HCT116 (cell line): ENCODE data around the gene KIRREL1. TPM values are rescaled to one million over a fixed set of nuclear protein-coding genes. Genes with fewer than 3 reads are reported as not detected.

Experiments
- ATAC-seq: fragments of 200-7000 bp; cut with Tn5 transposase; 2 replicates; pipeline ENCODE4 v1.9.1; 2020; ENCODE audit warnings: mild to moderate bottlenecking, moderate library complexity
- BruUV-seq: library from RNA; stranded (reverse); fragments of 400-500 nt; replicated peaks from 2 replicates; lab custom pipeline; 2021; lab: Mats Ljungman, UMichigan
- CTCF ChIA-PET: fragments of 300-600 bp; sonication (Branson Sonifier 250); formaldehyde crosslinking; loops from one replicate; lab custom pipeline; 2021; ENCODE audit warnings: antibody characterized with exemption; lab: Charles Lee
- POLR2A ChIA-PET: fragments of 300-600, 350-600 bp; sonication (Branson Sonifier 250); formaldehyde crosslinking; loops from one replicate; lab custom pipeline; 2021; ENCODE audit warnings: antibody characterized with exemption; lab: Charles Lee
- RAD21 ChIA-PET, 2 experiments: fragments of 300-600 bp; sonication (Branson Sonifier 250); formaldehyde crosslinking; loops; one replicate each; lab custom pipeline; 2023; ENCODE audit warnings: low total read pairs in 2 of 2; ENCODE audit not compliant: uncharacterized antibody in 2 of 2, unreplicated experiment in 2 of 2, low non-redundant PET in 1 of 2; lab: Charles Lee
- DNase-seq: peaks from one replicate; pipeline ENCODE4 v3.0.0-alpha.2; 2010; ENCODE audit warnings: low read depth, low spot score
- H2AFZ ChIP-seq: fragments of 200-600 bp; shearing (Covaris generic), sonication (generic); 2 replicates; pipeline ENCODE4 v1.6.1; 2017; ENCODE audit warnings: low read depth, mixed run types, mixed read lengths, antibody characterized with exemption, low read length; ENCODE audit not compliant: poor library complexity, severe bottlenecking
- H3K27ac ChIP-seq: 2 replicates; pipeline ENCODE4 v1.5.1; 2012; ENCODE audit warnings: low read depth, low read length
- H3K27me3 ChIP-seq: fragments of 200-600 bp; sonication (generic); 2 replicates; pipeline ENCODE4 v1.6.1; 2016; ENCODE audit warnings: mixed run types, low read length, mixed read lengths; ENCODE audit not compliant: insufficient read depth
- H3K36me3 ChIP-seq, 2 experiments: fragments of 200-500 bp in 1 of 2; fragments of 200-600 bp in 1 of 2; sonication (Bioruptor generic) in 1 of 2; sonication (generic) in 1 of 2; 2 replicates each; pipeline versions ENCODE4 v1.5.1 to v1.6.1; 2014 to 2016; ENCODE audit warnings: low read length in 2 of 2, inconsistent platforms in 1 of 2, mixed read lengths in 1 of 2, mixed run types in 1 of 2; ENCODE audit not compliant: insufficient read depth in 2 of 2, control insufficient read depth in 1 of 2
- H3K4me1 ChIP-seq, 2 experiments: fragments of 200-600 bp in 1 of 2; sonication (generic) in 1 of 2; 2 replicates each; pipeline versions ENCODE4 v1.5.1 to v1.6.1; 2012 to 2017; ENCODE audit warnings: low read length in 2 of 2, inconsistent platforms in 1 of 2, mild to moderate bottlenecking in 1 of 2, mixed read lengths in 1 of 2, mixed run types in 1 of 2, moderate library complexity in 1 of 2; ENCODE audit not compliant: insufficient read depth in 2 of 2, control insufficient read depth in 1 of 2
- H3K4me2 ChIP-seq: fragments of 200-600 bp; sonication (generic); 2 replicates; pipeline ENCODE4 v1.6.1; 2017; ENCODE audit warnings: mixed run types, low read length, mixed read lengths
- H3K4me3 ChIP-seq, 2 experiments: fragments of 200-600 bp in 1 of 2; sonication (generic) in 1 of 2; replicated peaks in 1 of 2; 2 replicates each; pipeline ENCODE4 v1.5.1; 2011 to 2016; ENCODE audit warnings: low read length in 2 of 2, control low read depth in 1 of 2, low read depth in 1 of 2, mild to moderate bottlenecking in 1 of 2, mixed read lengths in 1 of 2, mixed run types in 1 of 2
- H3K79me2 ChIP-seq: fragments of 200-600 bp; sonication (generic); 2 replicates; pipeline ENCODE4 v1.6.1; 2017; ENCODE audit warnings: mild to moderate bottlenecking, mixed run types, low read length, moderate library complexity, mixed read lengths; ENCODE audit not compliant: insufficient read depth
- H3K9ac ChIP-seq: fragments of 200-600 bp; sonication (generic); 2 replicates; pipeline ENCODE4 v1.6.1; 2016; ENCODE audit warnings: low read length, mixed read lengths
- H3K9me2 ChIP-seq: fragments of 200-600 bp; sonication (generic), shearing (Covaris generic); 2 replicates; pipeline ENCODE4 v1.6.1; 2017; ENCODE audit warnings: mixed run types, mild to moderate bottlenecking, moderate library complexity; ENCODE audit not compliant: insufficient read depth
- H3K9me3 ChIP-seq, 2 experiments: fragments of 200-500 bp in 1 of 2; fragments of 200-600 bp in 1 of 2; sonication (Bioruptor generic) in 1 of 2; sonication (generic) in 1 of 2; 2 replicates each; pipeline ENCODE4 v1.6.1; 2014 to 2017; ENCODE audit warnings: low read length in 2 of 2, mixed read lengths in 2 of 2, inconsistent platforms in 1 of 2, low read depth in 1 of 2, mild to moderate bottlenecking in 1 of 2, mixed run types in 1 of 2, moderate library complexity in 1 of 2; ENCODE audit not compliant: control insufficient read depth in 1 of 2, insufficient read depth in 1 of 2
- H4K20me1 ChIP-seq: fragments of 200-600 bp; sonication (generic), shearing (Covaris generic); 2 replicates; pipeline ENCODE4 v1.6.1; 2017; ENCODE audit warnings: mixed run types, mild to moderate bottlenecking, moderate library complexity; ENCODE audit not compliant: insufficient read depth
- ATF3 ChIP-seq: IDR thresholded peaks from 2 replicates; pipeline ENCODE4 v1.6.1; 2012
- CBX3 ChIP-seq: IDR thresholded peaks from 2 replicates; pipeline ENCODE4 v1.6.1; 2012; ENCODE audit warnings: low read depth
- CEBPB ChIP-seq: IDR thresholded peaks from 2 replicates; pipeline ENCODE4 v1.6.1; 2012; ENCODE audit warnings: low read depth
- EGR1 ChIP-seq: IDR thresholded peaks from 2 replicates; pipeline ENCODE4 v1.6.1; 2012; ENCODE audit warnings: low read depth
- ELF1 ChIP-seq: IDR thresholded peaks from 2 replicates; pipeline ENCODE4 v1.6.1; 2012; ENCODE audit warnings: low read depth, borderline replicate concordance
- EZH2 ChIP-seq: fragments of 200-600 bp; sonication (generic); IDR thresholded peaks from 2 replicates; pipeline ENCODE4 v1.6.1; 2017; ENCODE audit warnings: antibody characterized with exemption, mixed run types
- EZH2phosphoT487 ChIP-seq: fragments of 200-600 bp; IDR thresholded peaks from 2 replicates; pipeline ENCODE4 v1.6.1; 2018; ENCODE audit warnings: antibody characterized with exemption, borderline replicate concordance
- FOSL1 ChIP-seq: IDR thresholded peaks from 2 replicates; pipeline ENCODE4 v1.6.1; 2012; ENCODE audit warnings: low read depth
- JUND ChIP-seq: IDR thresholded peaks from 2 replicates; pipeline ENCODE4 v1.6.1; 2012
- POLR2A ChIP-seq: IDR thresholded peaks from 2 replicates; pipeline ENCODE4 v1.7.0; 2011; ENCODE audit warnings: borderline replicate concordance; ENCODE audit not compliant: insufficient read depth, insufficient read length; ENCODE audit errors: extremely low read depth
- POLR2AphosphoS5 ChIP-seq: IDR thresholded peaks from 2 replicates; pipeline ENCODE4 v1.6.1; 2011; ENCODE audit warnings: mild to moderate bottlenecking, low read depth, low read length, moderate library complexity
- RAD21 ChIP-seq: IDR thresholded peaks from 2 replicates; pipeline ENCODE4 v1.6.1; 2012; ENCODE audit warnings: low read depth, mild to moderate bottlenecking
- SIN3A ChIP-seq: IDR thresholded peaks from 2 replicates; pipeline ENCODE4 v1.6.1; 2012; ENCODE audit warnings: low read depth
- TCF7L2 ChIP-seq: IDR thresholded peaks from 2 replicates; pipeline ENCODE4 v1.7.0; 2011; ENCODE audit warnings: borderline replicate concordance, inconsistent platforms; ENCODE audit not compliant: insufficient read depth, insufficient read length; ENCODE audit errors: extremely low read depth
- YY1 ChIP-seq: IDR thresholded peaks from 2 replicates; pipeline ENCODE4 v1.6.1; 2011; ENCODE audit warnings: low read length, low read depth, moderate library complexity, mild to moderate bottlenecking; ENCODE audit not compliant: insufficient replicate concordance; ENCODE audit errors: extremely low read depth
- ZFX ChIP-seq: fragments of 450-650 bp; IDR thresholded peaks from 2 replicates; pipeline ENCODE4 v1.6.1; 2017
- ZNF274 ChIP-seq: fragments of 200-500 bp; sonication (Bioruptor generic); IDR thresholded peaks from 2 replicates; pipeline ENCODE4 v1.6.1; 2014; ENCODE audit warnings: mild to moderate bottlenecking, low read depth, low read length, inconsistent platforms
- intact Hi-C: fragments of 100-400 bp; cut with micrococcal nuclease; formaldehyde crosslinking; loops from 2 replicates; pipeline ENCODE4 v1.10.0; 2022
- total RNA-seq: library from RNA; stranded (reverse); gene quantifications from one replicate; pipeline ENCODE4 v1.2.1, GENCODE V29; 2021; ENCODE audit not compliant: unreplicated experiment
- TF ChIP-seq, protein P1 (sequence below), 3 experiments: fragments of 200-600 bp in 1 of 3; sonication (generic) in 1 of 3; IDR thresholded peaks in 2 of 3; conservative IDR thresholded peaks in 1 of 3; 2 replicates each; pipeline ENCODE4 v1.5.1; 2012 to 2017; ENCODE audit warnings: low read depth in 2 of 3, low read length in 2 of 3, antibody characterized with exemption in 1 of 3, borderline replicate concordance in 1 of 3, control low read depth in 1 of 3, mild to moderate bottlenecking in 1 of 3, mixed read lengths in 1 of 3, mixed run types in 1 of 3, moderate library complexity in 1 of 3; ENCODE audit not compliant: insufficient read depth in 1 of 3

KIRREL1 gene
- total RNA-seq, 1 experiment from 2014 or later: 20.0 TPM

DNA sequence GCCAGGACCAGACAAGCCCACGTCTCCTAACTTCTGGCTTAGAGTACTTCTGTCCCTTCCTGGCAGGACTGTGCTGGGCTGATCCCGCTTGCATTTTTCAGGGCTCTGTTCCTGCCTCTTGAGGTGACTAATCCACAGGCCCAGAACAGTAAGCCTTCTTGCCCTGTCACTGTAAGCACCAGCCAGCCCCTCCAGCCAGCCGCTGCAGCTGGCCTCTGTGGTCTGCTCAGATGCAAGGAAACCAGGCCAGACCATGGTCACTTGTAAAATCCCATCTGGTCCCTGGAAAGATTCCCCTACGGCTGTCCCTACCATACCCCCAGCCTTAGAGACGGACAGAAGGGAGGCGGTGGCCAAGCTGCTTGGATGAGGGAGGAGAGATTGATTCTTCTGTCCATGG lies 74.2 kb downstream of the KIRREL1 start (continued):
- TF ChIP-seq EZH2: no peak
- no peak for TF ChIP-seq POLR2AphosphoS5
- no peak for TF ChIP-seq ZFX
- no peak for TF ChIP-seq JUND
- TF ChIP-seq, all 23 proteins: peak for 0

- intact Hi-C loops: no loop called here
These were observed 75.5 kb downstream of the KIRREL1 start for GRCh38 chr1:158068918-158069317.

DNA sequence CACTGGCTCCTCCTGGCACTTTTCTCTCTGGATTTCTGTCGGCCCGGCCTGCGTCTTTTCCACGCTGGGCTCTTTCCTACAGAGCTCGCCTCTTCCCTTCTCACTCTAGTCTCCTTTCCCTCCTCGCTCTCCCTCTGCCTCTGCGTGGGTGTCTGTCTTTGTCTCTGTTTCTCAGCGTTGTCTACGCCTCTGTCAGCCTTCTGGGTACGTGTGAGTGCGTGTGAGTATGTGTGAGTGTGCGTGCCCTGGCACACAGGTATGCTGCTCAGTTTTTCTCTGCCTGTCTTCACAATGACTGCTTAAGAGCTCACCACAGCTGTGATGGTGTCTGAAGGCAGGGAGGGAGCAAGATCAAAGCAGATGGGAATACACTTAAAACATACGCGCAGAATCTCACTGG lies 77.7 kb downstream of the KIRREL1 start:
- intact Hi-C loops: no loop called here
- no peak overlapping the region for H2AFZ ChIP-seq
- peaks cover 0 to 6% of the 10 kb centered on the region in 2 experiments; a peak in 1 of 4 replicates for H3K36me3 ChIP-seq
- no peaks in the 10 kb centered on the region for H3K4me1 ChIP-seq
- H3K9ac ChIP-seq: no peak overlapping the region
- ChIA-PET RAD21 (no interaction called here), POLR2A (no interaction called here), CTCF (no interaction called here)
- H3K27ac ChIP-seq: no peak overlapping the region
- H4K20me1 ChIP-seq: no peaks in the 10 kb centered on the region
- no peaks in the 10 kb centered on the region for H3K27me3 ChIP-seq
- H3K79me2 ChIP-seq: peaks cover 12% of the 10 kb centered on the region
- H3K9me3 ChIP-seq: no peaks in the 10 kb centered on the region
- no peak overlapping the region for H3K4me3 ChIP-seq
- ATAC-seq: no peak
- H3K4me2 ChIP-seq: no peak overlapping the region
- DNase-seq: no peak
- no TSS peak for BruUV-seq
- no peaks in the 10 kb centered on the region for H3K9me2 ChIP-seq
- TF ChIP-seq CEBPB (no peak), POLR2AphosphoS5 (no peak), EZH2 (no peak), EZH2phosphoT487 (no peak), RAD21 (no peak), FOSL1 (no peak), EGR1 (no peak), JUND (no peak), SIN3A (no peak), ELF1 (no peak), ATF3 (no peak), POLR2A (no peak), TCF7L2 (no peak), YY1 (no peak), CBX3 (no peak), ZNF274 (no peak)
- TF ChIP-seq, protein P1, sequence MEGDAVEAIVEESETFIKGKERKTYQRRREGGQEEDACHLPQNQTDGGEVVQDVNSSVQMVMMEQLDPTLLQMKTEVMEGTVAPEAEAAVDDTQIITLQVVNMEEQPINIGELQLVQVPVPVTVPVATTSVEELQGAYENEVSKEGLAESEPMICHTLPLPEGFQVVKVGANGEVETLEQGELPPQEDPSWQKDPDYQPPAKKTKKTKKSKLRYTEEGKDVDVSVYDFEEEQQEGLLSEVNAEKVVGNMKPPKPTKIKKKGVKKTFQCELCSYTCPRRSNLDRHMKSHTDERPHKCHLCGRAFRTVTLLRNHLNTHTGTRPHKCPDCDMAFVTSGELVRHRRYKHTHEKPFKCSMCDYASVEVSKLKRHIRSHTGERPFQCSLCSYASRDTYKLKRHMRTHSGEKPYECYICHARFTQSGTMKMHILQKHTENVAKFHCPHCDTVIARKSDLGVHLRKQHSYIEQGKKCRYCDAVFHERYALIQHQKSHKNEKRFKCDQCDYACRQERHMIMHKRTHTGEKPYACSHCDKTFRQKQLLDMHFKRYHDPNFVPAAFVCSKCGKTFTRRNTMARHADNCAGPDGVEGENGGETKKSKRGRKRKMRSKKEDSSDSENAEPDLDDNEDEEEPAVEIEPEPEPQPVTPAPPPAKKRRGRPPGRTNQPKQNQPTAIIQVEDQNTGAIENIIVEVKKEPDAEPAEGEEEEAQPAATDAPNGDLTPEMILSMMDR (IDR thresholded peaks at IDR 0.05 in 2 of 3, conservative IDR thresholded peaks at IDR 0.05 in 1 of 3; ENCODE audit: borderline replicate concordance in 1 of 3, insufficient read depth in 1 of 3, low read depth in 2 of 3, low read length in 2 of 3): no peak

More at GRCh38 chr1:158068918-158069317, 75.5 kb downstream of the KIRREL1 start:
- no peak for TF ChIP-seq CBX3
- TF ChIP-seq EGR1: no peak
- TF ChIP-seq POLR2A: no peak
- no peak for TF ChIP-seq EZH2phosphoT487
- TF ChIP-seq, all 23 proteins: peak for 0
- ChIA-PET RAD21 (no interaction called here), POLR2A (no interaction called here), CTCF (no interaction called here)
- no peak overlapping the region for H3K9ac ChIP-seq
- H3K9me3 ChIP-seq: no peaks in the 10 kb centered on the region
- no peaks in the 10 kb centered on the region for H3K27me3 ChIP-seq
- no peaks in the 10 kb centered on the region for H4K20me1 ChIP-seq
- H3K27ac ChIP-seq: no peak overlapping the region
- no peak for ATAC-seq
- H3K4me3 ChIP-seq: no peak overlapping the region
- no peaks in the 10 kb centered on the region for H3K9me2 ChIP-seq
- no peak overlapping the region for H2AFZ ChIP-seq
- BruUV-seq: no TSS peak
- H3K79me2 ChIP-seq: peaks cover 14% of the 10 kb centered on the region
- H3K36me3 ChIP-seq: peaks cover 0 to 6% of the 10 kb centered on the region in 2 experiments; a peak in 1 of 4 replicates
- H3K4me1 ChIP-seq: no peaks in the 10 kb centered on the region
- no peak overlapping the region for H3K4me2 ChIP-seq
- DNase-seq: no peak
